Stimulated activated naive CD8-positive, alpha-beta T cell treated with anti-CD3 and anti-CD28 coated beads, Interleukin-15, Interleukin-2, amounts not matched to agents 100 U/mL and 50 U/mL, for 24 hours (primary cell): ENCODE measurements around the gene PTPN14.

ENCODE experiments used
- ATAC-seq: fragments of 150-1000 bp; cut with Tn5 transposase; one replicate; pipeline ENCODE4 v1.10.0; 2021
- DNase-seq: peaks from one replicate; pipeline ENCODE4 v3.0.0; 2021

Gene PTPN14

GRCh38 chr1:214330715-214331114 is 220.7 kb downstream of the PTPN14 start:
- DNase-seq = no peak
- ATAC-seq = no peak

- ATAC-seq (no peak), DNase-seq (no peak)
Measured at GRCh38 chr1:214330222-214330621, 221.2 kb downstream of the PTPN14 start.

- no peak for DNase-seq
- no peak for ATAC-seq
Measured at GRCh38 chr1:214329470-214330220, 221.8 kb downstream of the PTPN14 start.

- DNase-seq (peak; percentile 71), ATAC-seq (peak; percentile 92)
Measured at GRCh38 chr1:214328770-214329469, 222.5 kb downstream of the PTPN14 start.

- DNase-seq (no peak), ATAC-seq (no peak)
Measured at GRCh38 chr1:214327514-214327913, 223.9 kb downstream of the PTPN14 start.

GRCh38 chr1:214326406-214326805 is 225.0 kb downstream of the PTPN14 start:
- DNase-seq (no peak), ATAC-seq (no peak)

GRCh38 chr1:214324896-214325800 is 226.3 kb downstream of the PTPN14 start:
- ATAC-seq (no peak), DNase-seq (no peak)

GRCh38 chr1:214321705-214322453 is 229.5 kb downstream of the PTPN14 start:
- no peak for DNase-seq
- ATAC-seq = no peak

- DNase-seq = no peak
- ATAC-seq = no peak
Measured at GRCh38 chr1:214319938-214320337, 231.5 kb downstream of the PTPN14 start.

- no peak for DNase-seq
- ATAC-seq = no peak
Measured at GRCh38 chr1:214318956-214319736, 232.3 kb downstream of the PTPN14 start.

GRCh38 chr1:214318356-214318755 is 233.0 kb downstream of the PTPN14 start:
- ATAC-seq (no peak), DNase-seq (no peak)

- DNase-seq (no peak), ATAC-seq (no peak)
Measured at GRCh38 chr1:214317734-214318133, 233.7 kb downstream of the PTPN14 start.

GRCh38 chr1:214317300-214317699 is 234.1 kb downstream of the PTPN14 start:
- DNase-seq = no peak
- ATAC-seq = no peak

GRCh38 chr1:214316593-214316992 is 234.8 kb downstream of the PTPN14 start:
- DNase-seq = no peak
- ATAC-seq = peak; percentile 43

GRCh38 chr1:214314178-214314843 is 237.1 kb downstream of the PTPN14 start:
- DNase-seq (no peak), ATAC-seq (no peak)

- ATAC-seq (no peak), DNase-seq (no peak)
Measured at GRCh38 chr1:214312530-214313051, 238.8 kb downstream of the PTPN14 start.

GRCh38 chr1:214310777-214311690 is 240.4 kb downstream of the PTPN14 start:
- ATAC-seq (no peak), DNase-seq (no peak)

- ATAC-seq = no peak
- no peak for DNase-seq
Measured at GRCh38 chr1:214310010-214310409, 241.4 kb downstream of the PTPN14 start.

GRCh38 chr1:214306269-214306668 is 245.1 kb downstream of the PTPN14 start:
- ATAC-seq = no peak
- no peak for DNase-seq
